ENCODE results near the gene ELMOD3. TPM values are rescaled to one million over a fixed set of nuclear protein-coding genes. Genes with fewer than 3 reads are reported as not detected.

The ELMOD3 gene
- total and polyA plus RNA-seq, 9 of the 15 experiments (the other 6 are each of a cell fraction or from before 2014, with no cell fraction given): 2.7 to 18.7 (median 11.6) TPM

DNA sequence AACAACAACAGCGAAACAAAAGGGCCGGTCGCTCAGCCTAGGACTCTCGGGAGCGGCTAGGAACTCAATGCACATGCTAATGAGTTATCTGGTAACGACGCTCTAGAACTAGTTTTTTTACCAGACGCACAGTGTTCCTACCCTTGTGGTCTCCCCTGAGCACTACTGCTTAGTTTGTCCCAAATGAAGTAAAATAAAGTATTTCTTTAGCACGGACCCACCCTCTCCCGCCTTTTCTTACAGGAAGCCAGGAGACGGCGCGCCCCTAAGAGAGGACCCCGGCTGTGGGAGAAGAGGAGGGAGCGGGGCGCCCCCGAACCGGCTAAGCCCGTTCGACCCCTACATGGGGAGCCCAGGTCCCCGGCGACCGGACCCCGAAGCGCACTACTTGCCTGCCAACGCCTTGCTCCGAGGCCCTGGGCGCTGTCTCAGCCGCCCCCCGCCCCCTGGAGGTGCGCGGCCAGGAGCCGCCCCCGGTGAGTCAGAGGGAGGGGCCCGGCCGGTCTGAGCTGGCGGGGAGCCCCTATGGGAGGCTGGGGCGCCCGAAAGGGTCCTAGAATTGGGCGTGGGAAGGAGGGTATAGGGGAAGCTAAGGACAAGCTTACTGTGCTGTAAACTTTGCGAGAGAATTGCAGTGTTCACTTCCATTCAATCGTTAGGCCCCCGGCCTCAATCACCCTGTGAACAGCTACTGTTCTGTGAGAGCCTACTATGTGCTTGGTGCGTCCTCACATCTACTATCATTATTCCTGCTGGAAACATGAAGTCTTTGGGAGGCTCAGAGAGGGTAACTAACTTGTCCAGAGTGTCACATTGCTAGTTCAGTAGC is 59.2 kb downstream of the ELMOD3 start (continued):
- TF ChIP-seq NRF1 (conservative IDR thresholded peaks at IDR 0.05 in 1 of 2, IDR thresholded peaks at IDR 0.05 in 1 of 2) (peak; percentile 66 to 73), ZBTB7A (IDR thresholded peaks at IDR 0.05; ENCODE audit: borderline replicate concordance, control insufficient read depth, low read depth, low read length) (peak; percentile 97), POLR2A (conservative IDR thresholded peaks at IDR 0.05) (peak; percentile 62), PHF8 (IDR thresholded peaks at IDR 0.05; ENCODE audit: borderline replicate concordance, low read length) (peak; percentile 49; the same call in 1 of the 2 replicates), ZNF212 (CRISPR knock-in tag; IDR thresholded peaks at IDR 0.05) (no peak), JUN (IDR thresholded peaks at IDR 0.05; ENCODE audit: borderline replicate concordance, low read depth, low read length) (peak; percentile 73), JUN (CRISPR knock-in tag; IDR thresholded peaks at IDR 0.05; ENCODE audit: borderline replicate concordance) (no peak), EGR1 (conservative IDR thresholded peaks at IDR 0.05) (peak; percentile 49; the same call in 1 of the 2 replicates), ZNF197 (CRISPR knock-in tag; IDR thresholded peaks at IDR 0.05; ENCODE audit: low read depth) (no peak), EZH2 (IDR thresholded peaks at IDR 0.05; ENCODE audit: borderline replicate concordance, low read depth, low read length) (no peak), ZKSCAN1 (IDR thresholded peaks at IDR 0.05; ENCODE audit: low read depth, low read length) (peak; percentile 98), GATAD2A (IDR thresholded peaks at IDR 0.05) (0 out of 2 replicates have a peak, but pooled peaks have one; percentile 7), NFE2 (IDR thresholded peaks at IDR 0.05; ENCODE audit: low read depth) (no peak), CCNT2 (IDR thresholded peaks at IDR 0.05; ENCODE audit: borderline replicate concordance, extremely low read depth, insufficient read length, low read depth, low read length) (peak; percentile 76)
- TF ChIP-seq, protein P1, sequence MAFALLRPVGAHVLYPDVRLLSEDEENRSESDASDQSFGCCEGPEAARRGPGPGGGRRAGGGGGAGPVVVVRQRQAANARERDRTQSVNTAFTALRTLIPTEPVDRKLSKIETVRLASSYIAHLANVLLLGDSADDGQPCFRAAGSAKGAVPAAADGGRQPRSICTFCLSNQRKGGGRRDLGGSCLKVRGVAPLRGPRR (CRISPR knock-in tag; IDR thresholded peaks at IDR 0.05): peak; percentile 43; the same call in 1 of the 2 replicates
- TF ChIP-seq, protein P2, sequence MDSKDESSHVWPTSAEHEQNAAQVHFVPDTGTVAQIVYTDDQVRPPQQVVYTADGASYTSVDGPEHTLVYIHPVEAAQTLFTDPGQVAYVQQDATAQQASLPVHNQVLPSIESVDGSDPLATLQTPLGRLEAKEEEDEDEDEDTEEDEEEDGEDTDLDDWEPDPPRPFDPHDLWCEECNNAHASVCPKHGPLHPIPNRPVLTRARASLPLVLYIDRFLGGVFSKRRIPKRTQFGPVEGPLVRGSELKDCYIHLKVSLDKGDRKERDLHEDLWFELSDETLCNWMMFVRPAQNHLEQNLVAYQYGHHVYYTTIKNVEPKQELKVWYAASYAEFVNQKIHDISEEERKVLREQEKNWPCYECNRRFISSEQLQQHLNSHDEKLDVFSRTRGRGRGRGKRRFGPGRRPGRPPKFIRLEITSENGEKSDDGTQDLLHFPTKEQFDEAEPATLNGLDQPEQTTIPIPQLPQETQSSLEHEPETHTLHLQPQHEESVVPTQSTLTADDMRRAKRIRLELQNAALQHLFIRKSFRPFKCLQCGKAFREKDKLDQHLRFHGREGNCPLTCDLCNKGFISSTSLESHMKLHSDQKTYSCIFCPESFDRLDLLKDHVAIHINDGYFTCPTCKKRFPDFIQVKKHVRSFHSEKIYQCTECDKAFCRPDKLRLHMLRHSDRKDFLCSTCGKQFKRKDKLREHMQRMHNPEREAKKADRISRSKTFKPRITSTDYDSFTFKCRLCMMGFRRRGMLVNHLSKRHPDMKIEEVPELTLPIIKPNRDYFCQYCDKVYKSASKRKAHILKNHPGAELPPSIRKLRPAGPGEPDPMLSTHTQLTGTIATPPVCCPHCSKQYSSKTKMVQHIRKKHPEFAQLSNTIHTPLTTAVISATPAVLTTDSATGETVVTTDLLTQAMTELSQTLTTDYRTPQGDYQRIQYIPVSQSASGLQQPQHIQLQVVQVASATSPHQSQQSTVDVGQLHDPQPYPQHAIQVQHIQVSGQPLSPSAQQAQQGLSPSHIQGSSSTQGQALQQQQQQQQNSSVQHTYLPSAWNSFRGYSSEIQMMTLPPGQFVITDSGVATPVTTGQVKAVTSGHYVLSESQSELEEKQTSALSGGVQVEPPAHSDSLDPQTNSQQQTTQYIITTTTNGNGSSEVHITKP (IDR thresholded peaks at IDR 0.05; ENCODE audit: partially characterized antibody): peak; percentile 63

Measured in K562 (cell line).